ENCODE data around the gene PEX16. TPM values are rescaled to one million over a fixed set of nuclear protein-coding genes. Genes with fewer than 3 reads are reported as not detected.

Gene PEX16
- total RNA-seq, 2 experiments from 2014 or later: 47.1 to 51.1 TPM

DNA sequence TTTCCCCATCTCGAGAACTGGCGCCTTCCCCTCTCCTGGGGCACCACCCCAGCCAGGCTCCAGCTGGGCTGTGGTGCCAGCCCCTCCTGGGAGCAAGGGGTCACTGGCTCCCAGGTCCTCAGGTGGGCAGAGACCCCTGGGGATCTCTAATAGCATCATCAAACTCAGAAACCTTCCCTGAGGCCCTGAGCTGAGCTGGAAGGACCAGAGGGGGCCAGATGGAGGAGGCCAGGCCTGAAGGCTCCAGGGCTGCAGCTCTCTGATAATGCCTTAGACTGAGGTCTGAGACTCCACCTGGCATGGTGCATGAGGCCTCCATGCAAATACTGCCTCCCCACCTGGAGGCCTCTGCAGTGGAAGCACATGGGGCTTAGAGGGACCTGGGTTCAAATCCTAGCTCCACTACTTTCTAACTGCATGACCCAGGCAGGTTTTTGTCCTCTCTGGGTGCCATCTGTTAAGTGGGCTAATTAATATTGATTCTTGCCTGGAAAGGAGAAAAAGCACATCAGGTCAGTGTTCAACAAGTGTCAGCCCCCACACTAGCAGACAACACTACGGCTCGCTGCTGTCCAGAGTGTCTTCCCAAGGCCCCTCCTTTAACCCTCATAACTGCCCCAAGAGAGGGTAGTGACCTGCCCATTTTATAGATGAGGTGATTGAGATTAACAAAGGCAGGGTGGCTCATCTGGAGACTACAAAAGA is 30.7 kb downstream of the PEX16 start:
- ChIA-PET POLR2A (no interaction called here), CTCF (interaction anchor here (1.3 to 1.6 kb wide), 3 partner anchors 10 to 25 kb away, joined by 3 to 6 read pairs (median 4); no protein-coding TSS in a partner anchor)
- Mint-ChIP-seq H3K4me3 (peak overlapping the region; percentile 15), H3K27ac (no peak overlapping the region), H3K27me3 (no peaks in the 10 kb centered on the region), H3K36me3 (ENCODE audit: low read depth) (no peaks in the 10 kb centered on the region), H3K9me3 (no peaks in the 10 kb centered on the region), H3K4me1 (peaks cover 9% of the 10 kb centered on the region)
- no peak for DNase-seq

DNA sequence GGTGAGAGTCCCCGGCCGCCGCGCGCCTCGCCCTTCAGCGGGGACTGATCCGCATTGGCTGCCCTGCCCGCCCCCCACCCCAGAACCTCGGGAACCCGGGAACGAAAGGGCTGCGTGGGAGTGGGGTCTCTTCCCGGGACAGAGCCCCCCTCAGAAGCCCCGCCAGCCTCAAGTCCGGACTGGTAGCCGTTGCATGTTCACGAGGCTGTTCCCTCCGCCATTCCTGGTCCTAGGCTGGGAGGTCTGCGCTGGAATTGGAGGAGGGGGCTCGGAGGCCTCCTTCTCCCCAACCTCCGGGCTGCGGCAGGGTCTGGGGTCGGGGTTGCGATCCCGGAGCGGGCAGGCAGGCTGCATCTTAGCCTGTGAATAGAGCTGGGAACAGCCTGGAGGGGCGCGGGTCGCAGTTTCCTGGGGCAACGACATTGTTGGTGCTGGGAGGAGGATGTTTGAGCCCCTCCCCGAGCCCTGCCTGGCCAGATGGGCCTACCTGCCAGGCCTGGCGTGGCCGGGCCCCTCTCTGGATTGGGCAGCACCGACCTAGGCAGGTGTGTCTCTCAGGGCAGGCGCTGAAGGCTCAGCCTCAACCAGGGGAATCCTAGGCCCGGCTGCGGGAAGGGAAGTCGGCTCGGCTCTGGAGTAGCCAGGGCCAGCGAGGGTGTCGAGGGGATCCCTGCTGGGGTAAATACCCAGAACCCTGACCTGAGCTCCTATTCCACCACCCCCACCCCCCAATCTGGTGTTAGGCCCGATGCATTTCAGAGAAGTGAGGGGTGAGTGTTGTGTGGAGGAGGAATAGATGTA is 31.6 kb downstream of the PEX16 start:
- Mint-ChIP-seq H3K4me1 (peaks cover 9% of the 10 kb centered on the region), H3K27me3 (no peaks in the 10 kb centered on the region), H3K4me3 (peak overlapping the region; percentile 15), H3K27ac (no peak overlapping the region), H3K36me3 (ENCODE audit: low read depth) (no peaks in the 10 kb centered on the region), H3K9me3 (no peaks in the 10 kb centered on the region)
- ChIA-PET CTCF (interaction anchor here (1.3 to 1.6 kb wide), 3 partner anchors 10 to 24 kb away, joined by 3 to 6 read pairs (median 4); no protein-coding TSS in a partner anchor), POLR2A (no interaction called here)
- no peak for DNase-seq

DNA sequence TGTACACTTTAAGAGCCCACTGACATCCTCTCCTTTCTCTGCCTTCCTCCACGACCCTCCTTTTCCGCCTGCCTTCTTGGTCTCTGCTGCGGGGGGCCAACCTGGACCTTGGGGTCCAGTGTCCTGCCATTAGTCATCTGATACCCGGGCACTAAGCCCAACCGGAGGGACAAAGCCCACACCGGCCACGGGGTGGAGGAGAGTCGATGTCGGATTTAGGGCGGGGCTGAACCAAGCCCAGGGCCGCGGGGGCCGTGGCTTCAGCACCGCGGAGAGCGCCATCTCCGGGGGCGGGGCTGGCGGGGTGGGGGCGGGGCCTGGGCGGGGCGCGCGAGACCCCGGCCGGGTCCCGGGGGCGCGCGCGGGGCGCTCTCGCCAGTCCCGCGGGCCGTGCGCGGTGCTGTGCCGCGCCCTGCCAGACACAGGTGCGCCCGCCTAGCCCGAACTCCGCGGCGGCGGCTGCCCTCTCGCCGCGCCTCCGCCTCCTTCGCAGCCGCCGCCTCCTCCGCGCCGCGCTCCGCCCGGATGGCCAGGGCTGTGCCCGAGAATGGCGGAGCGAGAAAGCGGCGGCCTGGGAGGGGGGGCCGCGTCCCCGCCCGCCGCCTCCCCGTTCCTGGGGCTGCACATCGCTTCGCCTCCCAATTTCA is 32.3 kb downstream of the PEX16 start, which contains the start of gene MAPK8IP1:
Gene MAPK8IP1 (plus strand): TSS at position 378 of the 647 bp plus-strand sequence. CDS start 170 bp downstream, at position 548.
- Mint-ChIP-seq H3K36me3 (ENCODE audit: low read depth) (no peaks in the 10 kb centered on the region), H3K27me3 (no peaks in the 10 kb centered on the region), H3K9me3 (no peaks in the 10 kb centered on the region), H3K27ac (no peak within 1 kb of the TSS), H3K4me1 (peaks cover 9% of the 10 kb centered on the region), H3K4me3 (peak within 1 kb of the TSS; percentile 65)
- CTCF ChIA-PET: interaction anchor here (1.3 kb wide), 1 partner anchor 9 kb away, joined by 4 read pairs; no protein-coding TSS in a partner anchor
- peak; percentile 60 for DNase-seq
- POLR2A ChIA-PET: no interaction called here

DNA sequence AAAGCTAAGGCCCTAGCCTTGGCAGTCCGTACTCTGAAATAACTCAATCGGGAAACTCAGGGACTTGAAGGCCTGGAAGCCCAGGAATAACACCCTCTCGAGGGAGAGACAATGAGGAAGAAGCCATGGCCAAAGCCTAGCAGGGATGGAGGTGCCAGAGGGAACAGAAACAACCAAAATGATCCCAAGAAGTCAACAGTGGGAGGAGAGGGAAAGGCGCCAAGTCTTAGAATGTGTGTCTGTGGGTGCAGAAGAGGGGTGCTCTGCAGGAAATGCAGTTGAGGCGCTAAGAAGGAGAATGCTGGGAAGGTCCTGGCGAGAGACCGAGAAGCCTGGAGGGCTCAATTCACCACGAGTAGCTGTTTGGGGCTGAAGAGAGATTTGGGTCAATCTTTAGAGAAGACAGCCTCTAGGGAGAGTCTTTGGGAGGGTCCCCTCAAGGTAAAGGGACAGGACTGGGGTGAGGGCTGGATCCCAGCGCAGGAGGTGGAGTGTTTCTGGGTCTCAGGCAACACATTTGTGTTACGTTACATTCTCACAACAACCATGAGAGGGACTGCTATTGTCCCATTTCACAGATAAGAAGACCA is 33.0 kb downstream of the PEX16 start:
- Mint-ChIP-seq H3K27me3 (no peaks in the 10 kb centered on the region), H3K4me1 (peaks cover 9% of the 10 kb centered on the region), H3K36me3 (ENCODE audit: low read depth) (no peaks in the 10 kb centered on the region), H3K27ac (no peak overlapping the region), H3K4me3 (peak overlapping the region; percentile 65), H3K9me3 (no peaks in the 10 kb centered on the region)
- CTCF ChIA-PET: interaction anchor here (0.6 to 1.0 kb wide), 2 partner anchors 12 to 459 kb away, joined by 3 to 4 read pairs; no protein-coding TSS in a partner anchor
- POLR2A ChIA-PET: no interaction called here
- DNase-seq: no peak

DNA sequence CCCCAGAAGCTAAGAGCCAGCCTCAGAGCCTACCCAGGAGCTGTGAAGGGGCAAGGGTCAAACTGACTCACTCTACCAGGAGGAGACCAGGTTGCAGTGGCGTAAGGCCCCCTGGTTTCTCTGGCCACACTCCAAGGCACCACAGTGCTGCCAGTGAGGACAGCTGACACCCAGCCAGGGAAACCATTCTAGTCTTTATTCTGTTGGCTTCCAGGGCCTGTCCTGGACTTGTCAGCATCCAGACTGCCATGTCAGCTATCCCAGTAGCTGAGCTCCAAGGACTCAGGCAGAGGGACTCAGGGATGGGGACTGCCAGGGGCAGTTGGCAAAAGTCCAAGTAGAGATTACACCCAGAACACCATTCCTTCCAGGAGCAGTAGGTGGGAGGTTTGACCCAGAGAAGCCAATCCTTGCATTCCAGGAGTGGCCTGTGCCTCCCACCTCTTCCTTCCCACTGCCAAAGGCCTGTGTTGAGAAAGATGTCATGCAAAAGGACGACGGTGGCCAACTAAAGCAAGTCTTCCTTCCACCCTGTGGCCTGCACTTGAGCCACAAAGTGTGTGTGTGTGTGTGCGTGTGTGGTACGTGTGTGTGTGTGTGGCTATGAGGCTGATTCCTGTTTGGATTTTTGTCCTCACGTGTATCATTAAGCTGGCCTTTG is 35.8 kb downstream of the PEX16 start:
- POLR2A ChIA-PET: no interaction called here
- H3K36me3 Mint-ChIP-seq (ENCODE audit: low read depth): peaks cover 4% of the 10 kb centered on the region
- no peaks in the 10 kb centered on the region for H3K27me3 Mint-ChIP-seq
- CTCF ChIA-PET: interaction anchor here (0.5 kb wide), 1 partner anchor 962 kb away, joined by 3 read pairs; no protein-coding TSS in a partner anchor
- no peak overlapping the region for H3K4me3 Mint-ChIP-seq
- no peak for DNase-seq
- H3K9me3 Mint-ChIP-seq: no peaks in the 10 kb centered on the region
- no peak overlapping the region for H3K27ac Mint-ChIP-seq
- peaks cover 9% of the 10 kb centered on the region for H3K4me1 Mint-ChIP-seq

DNA sequence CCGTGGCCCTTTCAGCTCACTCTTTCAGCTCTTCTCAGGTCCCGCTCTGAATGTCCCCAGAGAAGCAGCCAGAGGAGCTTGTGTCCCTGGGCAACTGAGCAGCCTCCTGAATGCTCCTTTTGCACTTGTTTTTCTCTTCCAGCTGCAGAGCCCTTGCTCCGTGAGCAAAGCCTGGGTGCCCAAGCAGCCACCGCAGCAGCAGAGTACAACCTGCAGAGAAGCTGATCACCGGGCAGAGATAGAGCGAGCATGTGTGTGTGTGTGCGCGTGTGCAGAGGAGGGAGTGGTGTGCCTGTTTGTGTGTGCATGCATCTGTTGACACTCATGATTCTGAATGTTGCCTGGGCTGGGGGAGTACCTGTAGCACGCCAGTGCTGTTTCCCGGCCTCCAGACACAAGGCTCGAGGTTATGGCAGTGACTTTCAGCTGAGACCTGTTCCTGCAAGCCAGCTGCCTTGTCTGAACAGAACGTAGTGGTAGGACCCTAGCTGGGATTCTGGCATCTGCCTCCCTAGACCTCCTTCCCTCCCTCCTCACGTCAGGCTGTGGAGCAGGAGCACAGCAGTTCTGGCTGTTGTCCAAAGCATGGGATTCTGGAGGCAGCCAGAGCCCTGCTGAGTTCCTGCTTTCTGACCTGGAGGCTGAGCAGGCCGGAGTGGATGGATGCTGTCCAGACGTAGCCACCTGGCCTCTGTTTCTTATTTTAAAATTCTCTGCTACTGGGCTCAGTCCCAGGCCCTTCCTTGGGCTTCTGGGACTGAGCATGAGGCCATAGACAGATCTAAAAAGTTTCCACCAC is 36.7 kb downstream of the PEX16 start:
- H3K27ac Mint-ChIP-seq: no peak overlapping the region
- peaks cover 9% of the 10 kb centered on the region for H3K4me1 Mint-ChIP-seq
- DNase-seq: no peak
- ChIA-PET CTCF (interaction anchor here (0.5 kb wide), 1 partner anchor 963 kb away, joined by 3 read pairs; no protein-coding TSS in a partner anchor), POLR2A (no interaction called here)
- H3K36me3 Mint-ChIP-seq (ENCODE audit: low read depth): peaks cover 10% of the 10 kb centered on the region
- no peaks in the 10 kb centered on the region for H3K9me3 Mint-ChIP-seq
- no peak overlapping the region for H3K4me3 Mint-ChIP-seq
- no peaks in the 10 kb centered on the region for H3K27me3 Mint-ChIP-seq

DNA sequence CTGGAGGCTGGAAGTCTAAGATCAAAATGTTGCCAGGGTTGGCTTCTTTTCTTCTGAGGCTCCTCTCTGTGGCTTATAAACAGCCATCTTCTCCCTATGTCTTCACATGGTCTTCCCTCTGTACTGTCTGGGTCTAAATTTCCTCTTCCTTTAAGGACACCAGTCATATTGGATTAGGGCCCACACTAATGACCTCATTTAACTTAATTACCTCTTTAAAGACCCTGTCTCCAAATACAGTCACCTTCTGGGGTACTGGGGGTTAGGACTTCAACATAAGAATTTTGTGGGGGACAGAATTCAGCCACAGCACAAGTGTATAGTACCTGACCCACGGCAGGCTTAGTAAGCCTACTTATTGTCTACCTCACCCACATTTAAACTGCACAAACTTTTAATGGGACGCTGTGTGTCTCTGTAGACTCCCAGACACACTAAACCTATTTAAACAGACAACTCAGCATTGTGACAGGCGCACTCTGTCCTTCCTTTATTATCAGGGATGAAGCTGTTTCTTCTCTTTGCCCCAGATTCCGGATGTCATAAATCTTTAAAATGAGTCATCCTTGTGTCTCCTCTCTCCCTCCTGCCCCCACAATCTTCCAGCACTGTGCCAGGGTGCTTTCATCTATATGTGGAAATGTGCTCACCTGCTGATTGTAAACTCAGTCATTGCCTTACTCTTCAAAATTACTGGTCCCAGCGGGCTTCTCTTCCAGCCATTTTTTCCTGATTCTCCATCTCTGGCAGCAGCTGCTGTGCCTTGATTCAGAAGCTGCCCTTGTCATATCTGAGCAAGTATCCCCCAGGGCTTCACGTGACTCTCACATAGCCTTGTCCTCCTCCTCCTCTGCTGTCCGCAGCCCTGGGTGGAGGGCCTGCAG is 37.6 kb downstream of the PEX16 start:
- peaks cover 7% of the 10 kb centered on the region for H3K4me1 Mint-ChIP-seq
- no peaks in the 10 kb centered on the region for H3K27me3 Mint-ChIP-seq
- H3K36me3 Mint-ChIP-seq (ENCODE audit: low read depth): peaks cover 13% of the 10 kb centered on the region
- DNase-seq: no peak
- CTCF ChIA-PET: no interaction called here
- H3K4me3 Mint-ChIP-seq: no peak overlapping the region
- no peaks in the 10 kb centered on the region for H3K9me3 Mint-ChIP-seq
- POLR2A ChIA-PET: no interaction called here
- no peak overlapping the region for H3K27ac Mint-ChIP-seq

DNA sequence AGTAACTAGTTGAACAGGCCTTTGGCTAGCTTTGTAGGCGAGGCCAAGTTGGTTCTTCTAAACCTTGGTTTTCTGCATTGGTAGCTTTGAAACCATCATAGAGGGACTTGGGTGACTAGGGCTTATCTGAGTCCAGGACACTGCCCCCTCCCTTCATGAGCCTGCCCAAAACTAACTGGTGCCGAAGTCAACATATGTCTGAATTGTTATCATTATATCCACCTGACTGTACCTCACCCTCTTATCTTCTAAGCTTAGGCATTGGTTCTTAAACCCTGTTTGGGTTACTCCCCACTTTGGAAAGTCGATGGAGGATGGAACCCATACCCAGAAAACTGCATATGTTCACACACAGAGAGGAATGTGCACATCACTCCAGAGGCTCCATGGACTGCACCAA is 39.8 kb downstream of the PEX16 start:
- ChIA-PET POLR2A (no interaction called here), CTCF (interaction anchor here (1.1 to 1.3 kb wide), 3 partner anchors 15 to 27 kb away, joined by 3 to 6 read pairs (median 3); no protein-coding TSS in a partner anchor)
- Mint-ChIP-seq H3K27me3 (no peaks in the 10 kb centered on the region), H3K4me1 (no peaks in the 10 kb centered on the region), H3K27ac (no peak overlapping the region), H3K9me3 (no peaks in the 10 kb centered on the region), H3K4me3 (no peak overlapping the region), H3K36me3 (ENCODE audit: low read depth) (peaks cover 21% of the 10 kb centered on the region)
- no peak for DNase-seq

DNA sequence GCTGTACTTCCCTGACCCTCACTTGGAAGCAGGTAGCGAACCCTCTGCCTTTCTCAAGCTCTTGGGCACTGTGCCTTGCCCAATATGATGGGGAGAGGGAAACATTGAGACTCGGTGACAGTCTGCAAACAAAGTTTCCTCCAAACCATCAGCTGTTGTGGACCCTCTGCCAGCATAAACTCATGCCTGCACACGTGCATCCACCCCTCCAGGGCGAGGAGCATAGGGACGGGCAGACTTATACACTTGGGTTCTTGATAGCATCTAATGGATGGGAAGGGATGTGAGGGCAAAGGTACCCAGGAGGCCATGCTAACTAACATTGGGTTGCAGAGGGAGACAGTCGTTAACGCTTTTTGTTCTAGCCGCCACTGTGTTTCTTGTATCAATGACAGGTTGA is 40.5 kb downstream of the PEX16 start:
- CTCF ChIA-PET: interaction anchor here (1.1 to 1.3 kb wide), 3 partner anchors 14 to 27 kb away, joined by 3 to 6 read pairs (median 3); no protein-coding TSS in a partner anchor
- DNase-seq: no peak
- POLR2A ChIA-PET: no interaction called here
- no peaks in the 10 kb centered on the region for H3K9me3 Mint-ChIP-seq
- H3K27me3 Mint-ChIP-seq: no peaks in the 10 kb centered on the region
- peaks cover 21% of the 10 kb centered on the region for H3K36me3 Mint-ChIP-seq (ENCODE audit: low read depth)
- no peaks in the 10 kb centered on the region for H3K4me1 Mint-ChIP-seq
- H3K4me3 Mint-ChIP-seq: no peak overlapping the region
- H3K27ac Mint-ChIP-seq: no peak overlapping the region

DNA sequence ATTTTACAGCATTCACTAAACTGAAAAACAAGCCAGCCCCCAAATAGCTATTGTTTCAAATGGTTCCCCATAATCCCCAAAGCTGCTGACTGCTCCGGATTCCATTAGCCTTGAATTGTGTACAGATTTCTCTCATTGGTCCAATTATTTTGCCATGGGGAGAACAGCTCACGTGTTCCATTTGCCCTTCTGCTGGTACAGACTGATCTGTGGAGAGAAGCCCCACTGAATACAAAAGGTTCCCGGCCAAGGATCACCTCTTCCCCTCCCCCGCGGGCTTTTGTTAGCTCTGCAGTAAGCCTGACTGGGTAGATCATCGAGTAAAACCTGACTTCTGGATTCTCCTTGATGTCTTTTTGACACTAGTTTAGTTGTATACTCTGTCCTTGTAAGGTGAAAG is 41.3 kb downstream of the PEX16 start:
- Mint-ChIP-seq H3K36me3 (ENCODE audit: low read depth) (peaks cover 22% of the 10 kb centered on the region), H3K4me3 (no peak overlapping the region), H3K27me3 (no peaks in the 10 kb centered on the region), H3K9me3 (no peaks in the 10 kb centered on the region), H3K4me1 (no peaks in the 10 kb centered on the region), H3K27ac (no peak overlapping the region)
- DNase-seq: no peak
- ChIA-PET POLR2A (no interaction called here), CTCF (interaction anchor here (1.0 kb wide), 1 partner anchor 10 kb away, joined by 4 read pairs; no protein-coding TSS in a partner anchor)

All from activated CD4-positive, alpha-beta T cell treated with anti-CD3 and anti-CD28 coated beads, Interleukin-2, amount 10 ng/mL, durations not matched to agents 7 days and 5 days (primary cell).